Activated T-helper 1 cell treated with anti-CD3 and anti-CD28 coated beads, Interleukin-12 subunit alpha, Interleukin-12 subunit beta, Interleukin-2, Interleukin-4 antibody, amounts not matched to agents 30 ng/mL and 10 ng/mL and 1 ng/mL, durations not matched to agents 14 hours and 24 hours and 36 hours (primary cell): ENCODE results near the gene DMP1. TPM values are rescaled to one million over a fixed set of nuclear protein-coding genes. Genes with fewer than 3 reads are reported as not detected.

Experiments
- DNase-seq: peaks from one replicate; pipeline ENCODE4 v3.0.0; 2021; ENCODE audit warnings: low spot score
- H3K27ac Mint-ChIP-seq: one replicate; pipeline ENCODE4 v1.8.0; 2021; ENCODE audit warnings: mild to moderate bottlenecking, mixed read lengths
- H3K27me3 Mint-ChIP-seq: one replicate; pipeline ENCODE4 v1.8.0; 2022; ENCODE audit warnings: mild to moderate bottlenecking, moderate library complexity, mixed read lengths; ENCODE audit not compliant: insufficient read depth
- H3K36me3 Mint-ChIP-seq: one replicate; pipeline ENCODE4 v1.8.0; 2021; ENCODE audit warnings: low read depth, mixed read lengths
- H3K4me1 Mint-ChIP-seq: one replicate; pipeline ENCODE4 v1.8.0; 2021; ENCODE audit warnings: low read depth, mixed read lengths
- H3K4me3 Mint-ChIP-seq: one replicate; pipeline ENCODE4 v1.8.0; 2021; ENCODE audit warnings: mild to moderate bottlenecking, moderate library complexity, mixed read lengths
- H3K9me3 Mint-ChIP-seq: one replicate; pipeline ENCODE4 v1.8.0; 2021; ENCODE audit warnings: mixed read lengths
- intact Hi-C: fragments of 100-400 bp; cut with micrococcal nuclease; formaldehyde crosslinking; loops from one replicate; pipeline ENCODE4 v1.15.1; 2024
- total RNA-seq: library from RNA; stranded (reverse); gene quantifications from 2 replicates; pipeline ENCODE4 v1.2.3, GENCODE V29; 2022

Gene DMP1, protein sequence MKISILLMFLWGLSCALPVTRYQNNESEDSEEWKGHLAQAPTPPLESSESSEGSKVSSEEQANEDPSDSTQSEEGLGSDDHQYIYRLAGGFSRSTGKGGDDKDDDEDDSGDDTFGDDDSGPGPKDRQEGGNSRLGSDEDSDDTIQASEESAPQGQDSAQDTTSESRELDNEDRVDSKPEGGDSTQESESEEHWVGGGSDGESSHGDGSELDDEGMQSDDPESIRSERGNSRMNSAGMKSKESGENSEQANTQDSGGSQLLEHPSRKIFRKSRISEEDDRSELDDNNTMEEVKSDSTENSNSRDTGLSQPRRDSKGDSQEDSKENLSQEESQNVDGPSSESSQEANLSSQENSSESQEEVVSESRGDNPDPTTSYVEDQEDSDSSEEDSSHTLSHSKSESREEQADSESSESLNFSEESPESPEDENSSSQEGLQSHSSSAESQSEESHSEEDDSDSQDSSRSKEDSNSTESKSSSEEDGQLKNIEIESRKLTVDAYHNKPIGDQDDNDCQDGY
- total RNA-seq: not detected in 2 replicates

DNA sequence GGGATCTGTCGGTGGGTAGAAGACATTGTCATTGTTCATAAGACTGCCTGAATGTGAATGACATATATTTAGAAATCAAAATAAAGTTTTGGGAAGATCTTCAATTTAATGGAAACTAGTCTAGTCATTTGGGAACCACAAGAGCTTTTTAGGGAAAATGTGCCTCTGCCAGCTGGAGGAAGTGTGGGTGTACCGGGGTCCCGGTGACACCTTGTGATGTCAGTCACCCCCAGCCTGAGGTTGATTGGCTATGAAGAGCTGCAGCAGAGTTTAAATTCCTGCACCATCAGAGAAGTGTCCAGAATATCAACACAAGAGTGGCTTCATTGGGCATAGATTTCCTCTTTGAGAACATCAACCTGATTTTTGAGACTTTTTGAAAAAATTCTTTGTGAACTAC, at the start of gene DMP1:
TSS of gene DMP1 (plus strand) at position 301 of the 400 bp plus-strand sequence. CDS start 6,213 bp downstream, outside the sequence.
- Mint-ChIP-seq H3K27ac (no peak within 1 kb of the TSS), H3K36me3 (no peaks in the 10 kb centered on the region)
- no peak for DNase-seq

GRCh38 chr4:87601361-87601760, 48.7 kb upstream of the DMP1 start:
- Mint-ChIP-seq H3K9me3 (no peaks in the 10 kb centered on the region), H3K27ac (no peak overlapping the region), H3K27me3 (peaks cover 5% of the 10 kb centered on the region), H3K36me3 (no peaks in the 10 kb centered on the region), H3K4me3 (no peak overlapping the region), H3K4me1 (no peaks in the 10 kb centered on the region)
- intact Hi-C loops: no loop called here
- no peak for DNase-seq

More for the DNA sequence above, at the start of gene DMP1:
- intact Hi-C loops: no loop called here
- H3K9me3 Mint-ChIP-seq: no peaks in the 10 kb centered on the region
- no peaks in the 10 kb centered on the region for H3K4me1 Mint-ChIP-seq
- H3K27me3 Mint-ChIP-seq: no peaks in the 10 kb centered on the region
- H3K4me3 Mint-ChIP-seq: no peak within 1 kb of the TSS

- no peak within 1 kb of the TSS for H3K27ac Mint-ChIP-seq
- H3K27me3 Mint-ChIP-seq: no peaks in the 10 kb centered on the region
- DNase-seq: no peak
- intact Hi-C loops: no loop called here
- no peaks in the 10 kb centered on the region for H3K36me3 Mint-ChIP-seq
- H3K4me1 Mint-ChIP-seq: no peaks in the 10 kb centered on the region
- H3K9me3 Mint-ChIP-seq: no peaks in the 10 kb centered on the region
- no peak within 1 kb of the TSS for H3K4me3 Mint-ChIP-seq
Observed at GRCh38 chr4:87608229-87608628, 41.9 kb upstream of the DMP1 start, which contains the start of gene DSPP. Gene DSPP, plus strand, starts transcription at chr4:87608529. Its CDS starts 2,380 bp downstream, at chr4:87610909.

GRCh38 chr4:87614292-87614890, 35.7 kb upstream of the DMP1 start:
- no peak overlapping the region for H3K4me3 Mint-ChIP-seq
- no peak overlapping the region for H3K27ac Mint-ChIP-seq
- no peaks in the 10 kb centered on the region for H3K27me3 Mint-ChIP-seq
- no peak for DNase-seq
- intact Hi-C loops: no loop called here
- no peaks in the 10 kb centered on the region for H3K9me3 Mint-ChIP-seq
- no peaks in the 10 kb centered on the region for H3K36me3 Mint-ChIP-seq
- H3K4me1 Mint-ChIP-seq: no peaks in the 10 kb centered on the region

- H3K4me3 Mint-ChIP-seq: no peak overlapping the region
- intact Hi-C loops: no loop called here
- H3K27ac Mint-ChIP-seq: no peak overlapping the region
- H3K9me3 Mint-ChIP-seq: no peaks in the 10 kb centered on the region
- no peaks in the 10 kb centered on the region for H3K4me1 Mint-ChIP-seq
- no peaks in the 10 kb centered on the region for H3K36me3 Mint-ChIP-seq
- no peaks in the 10 kb centered on the region for H3K27me3 Mint-ChIP-seq
- DNase-seq: no peak
Observed at GRCh38 chr4:87616268-87616667, 33.8 kb upstream of the DMP1 start.

GRCh38 chr4:87620086-87620485, 30.0 kb upstream of the DMP1 start:
- H3K4me1 Mint-ChIP-seq: no peaks in the 10 kb centered on the region
- no peak overlapping the region for H3K27ac Mint-ChIP-seq
- no peak overlapping the region for H3K4me3 Mint-ChIP-seq
- intact Hi-C loops: no loop called here
- no peak for DNase-seq
- H3K9me3 Mint-ChIP-seq: no peaks in the 10 kb centered on the region
- H3K27me3 Mint-ChIP-seq: no peaks in the 10 kb centered on the region
- no peaks in the 10 kb centered on the region for H3K36me3 Mint-ChIP-seq

- no peaks in the 10 kb centered on the region for H3K4me1 Mint-ChIP-seq
- H3K27ac Mint-ChIP-seq: no peak overlapping the region
- H3K36me3 Mint-ChIP-seq: no peaks in the 10 kb centered on the region
- DNase-seq: no peak
- H3K9me3 Mint-ChIP-seq: no peaks in the 10 kb centered on the region
- intact Hi-C loops: no loop called here
- H3K27me3 Mint-ChIP-seq: no peaks in the 10 kb centered on the region
- H3K4me3 Mint-ChIP-seq: no peak overlapping the region
Observed at GRCh38 chr4:87620491-87620890, 29.6 kb upstream of the DMP1 start.

DNA sequence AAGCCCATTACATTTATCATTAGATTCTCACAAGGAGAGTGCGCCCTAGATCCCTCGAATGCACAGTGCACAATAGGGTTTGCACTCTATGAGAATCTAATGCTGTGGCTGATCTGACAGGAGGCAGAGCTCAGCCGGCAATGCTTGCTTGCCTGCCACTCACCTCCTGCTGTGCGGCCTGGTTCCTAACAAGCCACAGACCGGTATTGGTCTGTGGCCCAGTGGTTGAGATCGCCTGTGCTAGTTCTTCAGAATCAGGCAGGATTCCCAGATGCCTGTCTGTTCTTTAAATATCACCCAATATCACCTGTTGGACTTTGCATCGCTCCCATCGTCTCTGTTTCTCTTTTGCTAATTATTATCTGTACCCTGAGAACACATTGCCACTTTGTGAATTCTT, 27.8 kb upstream of the DMP1 start:
- intact Hi-C loops: no loop called here
- Mint-ChIP-seq H3K36me3 (no peaks in the 10 kb centered on the region), H3K4me1 (no peaks in the 10 kb centered on the region), H3K27me3 (no peaks in the 10 kb centered on the region), H3K27ac (no peak overlapping the region), H3K9me3 (no peaks in the 10 kb centered on the region), H3K4me3 (no peak overlapping the region)
- DNase-seq: no peak

- Mint-ChIP-seq H3K4me1 (no peaks in the 10 kb centered on the region), H3K36me3 (no peaks in the 10 kb centered on the region), H3K4me3 (no peak overlapping the region), H3K9me3 (no peaks in the 10 kb centered on the region), H3K27ac (no peak overlapping the region), H3K27me3 (no peaks in the 10 kb centered on the region)
- DNase-seq: no peak
- intact Hi-C loops: no loop called here
Observed at GRCh38 chr4:87624698-87625097, 25.4 kb upstream of the DMP1 start.

DNA sequence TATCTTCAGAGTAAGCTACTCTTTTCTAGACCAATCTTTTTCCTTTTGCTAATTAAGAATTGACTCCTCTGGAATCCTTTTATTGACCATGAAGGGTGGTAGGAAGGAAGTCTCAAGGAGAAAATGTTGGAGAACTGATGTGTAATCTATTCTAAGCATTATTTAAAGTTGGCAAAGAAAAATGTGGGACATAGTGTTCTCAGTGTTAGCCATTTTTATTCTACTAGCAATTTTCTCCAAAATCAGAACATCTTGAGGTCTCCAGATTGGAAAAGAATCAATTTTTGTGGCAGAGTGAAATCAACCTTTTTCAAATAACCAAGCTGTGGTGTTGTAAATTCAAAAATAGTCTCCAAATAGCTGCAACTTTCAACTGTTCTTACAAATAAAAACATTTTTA, 18.4 kb upstream of the DMP1 start:
- Mint-ChIP-seq H3K27ac (no peak overlapping the region), H3K27me3 (peaks cover 2% of the 10 kb centered on the region), H3K4me3 (no peak overlapping the region), H3K36me3 (no peaks in the 10 kb centered on the region), H3K4me1 (no peaks in the 10 kb centered on the region), H3K9me3 (peaks cover 3% of the 10 kb centered on the region)
- DNase-seq: no peak
- intact Hi-C loops: no loop called here

DNA sequence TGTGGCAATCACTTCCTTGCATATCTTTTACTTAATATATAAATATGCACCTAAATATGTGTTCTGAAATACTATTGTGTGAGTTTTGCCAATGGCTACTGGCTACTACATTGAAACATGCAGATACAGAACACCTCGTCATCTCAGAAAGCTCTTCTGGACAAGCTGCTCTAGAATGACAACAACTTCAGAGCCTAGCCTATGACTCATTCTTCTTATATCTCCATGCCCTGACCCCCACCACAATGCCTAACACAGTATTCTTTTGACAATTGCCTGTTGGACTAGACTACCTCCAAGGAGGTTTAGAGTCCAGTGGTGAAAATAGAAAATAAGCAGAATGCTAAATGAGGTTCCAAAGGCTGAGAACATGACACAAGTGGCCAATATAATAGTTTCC, 17.6 kb upstream of the DMP1 start:
- Mint-ChIP-seq H3K27ac (no peak overlapping the region), H3K27me3 (peaks cover 2% of the 10 kb centered on the region), H3K4me1 (no peaks in the 10 kb centered on the region), H3K9me3 (peaks cover 3% of the 10 kb centered on the region), H3K4me3 (no peak overlapping the region), H3K36me3 (no peaks in the 10 kb centered on the region)
- no peak for DNase-seq
- intact Hi-C loops: no loop called here

DNA sequence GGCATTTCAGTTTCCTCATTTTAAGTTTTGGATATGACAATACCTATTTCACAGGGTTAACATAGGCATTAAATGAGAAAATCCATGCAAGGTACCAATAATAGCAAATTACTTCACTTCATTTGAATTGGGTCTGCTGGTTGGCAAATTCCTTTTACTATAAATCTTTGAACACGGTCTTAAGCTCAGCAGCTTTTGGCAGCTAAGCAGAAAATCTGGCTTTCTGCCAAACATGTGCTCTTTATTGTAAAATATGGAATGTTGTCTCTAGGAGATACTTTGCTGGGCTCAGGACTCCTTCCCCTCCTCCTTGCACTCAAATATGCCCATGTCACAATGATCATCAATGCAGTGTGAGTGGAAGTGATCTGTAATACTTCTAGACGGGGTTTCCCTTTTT, 16.8 kb upstream of the DMP1 start:
- Mint-ChIP-seq H3K27ac (no peak overlapping the region), H3K4me1 (no peaks in the 10 kb centered on the region), H3K4me3 (no peak overlapping the region), H3K27me3 (peaks cover 2% of the 10 kb centered on the region), H3K9me3 (peaks cover 3% of the 10 kb centered on the region), H3K36me3 (no peaks in the 10 kb centered on the region)
- intact Hi-C loops: no loop called here
- DNase-seq: no peak

- intact Hi-C loops: no loop called here
Observed at GRCh38 chr4:87644286-87644685, 5.8 kb upstream of the DMP1 start.

More at GRCh38 chr4:87644286-87644685, 5.8 kb upstream of the DMP1 start:
- Mint-ChIP-seq H3K27me3 (peaks cover 2% of the 10 kb centered on the region), H3K36me3 (no peaks in the 10 kb centered on the region), H3K27ac (no peak overlapping the region), H3K4me3 (no peak overlapping the region), H3K9me3 (no peaks in the 10 kb centered on the region), H3K4me1 (no peaks in the 10 kb centered on the region)
- DNase-seq: no peak
